COLO829 (cell line): ENCODE results near the gene ZNF823.

Experiments used
- DNase-seq: peaks from one replicate; pipeline ENCODE4 v3.0.0; 2012; ENCODE audit warnings: low spot score

The ZNF823 gene

GRCh38 chr19:11737964-11738745 is 591 bp downstream of the ZNF823 start:
- DNase-seq = no peak

- DNase-seq = no peak
These were observed 2.0 kb downstream of the ZNF823 start for GRCh38 chr19:11736696-11737095.

- DNase-seq = no peak
These were observed 3.4 kb downstream of the ZNF823 start for GRCh38 chr19:11735375-11735774.

DNA sequence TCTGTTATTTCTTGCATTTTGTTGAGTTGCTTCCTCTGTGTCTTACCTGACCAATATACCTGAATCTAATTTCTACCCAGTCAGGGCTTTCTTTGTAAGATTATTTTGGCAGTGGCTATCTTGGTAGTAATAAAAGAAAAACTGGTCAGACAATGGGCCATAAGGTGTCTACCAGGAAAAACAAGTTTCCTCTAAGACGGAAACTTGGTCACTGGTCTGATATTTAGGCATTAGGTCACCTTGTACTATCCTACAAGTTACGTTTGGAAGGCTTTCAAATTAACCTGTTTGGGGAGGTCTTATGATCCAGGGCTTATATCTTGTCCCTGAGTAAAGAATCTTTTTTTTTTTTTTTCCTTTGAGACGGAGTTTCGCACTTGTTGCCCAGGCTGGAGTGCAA is 9.2 kb downstream of the ZNF823 start:
- DNase-seq = no peak

- no peak for DNase-seq
These were observed 16.3 kb downstream of the ZNF823 start for GRCh38 chr19:11722414-11722813.

DNA sequence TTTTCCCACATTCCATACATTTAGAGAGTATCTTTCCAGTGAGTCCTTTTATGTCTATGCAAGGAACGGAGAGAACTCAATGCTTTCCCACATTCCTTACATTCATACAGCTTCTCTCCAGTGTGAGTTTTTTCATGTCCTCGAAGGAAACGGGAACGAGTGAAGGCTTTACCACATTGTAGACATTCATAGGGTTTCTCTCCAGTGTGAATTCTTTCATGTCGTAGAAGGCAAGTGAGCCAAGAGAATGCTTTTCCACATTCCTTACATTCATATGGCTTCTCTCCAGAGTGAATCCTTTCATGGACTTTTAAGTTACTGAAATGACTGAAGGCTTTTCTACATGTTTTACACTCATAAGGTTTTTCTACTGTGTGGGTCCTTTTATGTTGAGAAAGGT is 17.1 kb downstream of the ZNF823 start:
- DNase-seq = no peak

GRCh38 chr19:11710313-11710712 is 28.4 kb downstream of the ZNF823 start:
- DNase-seq = no peak

DNA sequence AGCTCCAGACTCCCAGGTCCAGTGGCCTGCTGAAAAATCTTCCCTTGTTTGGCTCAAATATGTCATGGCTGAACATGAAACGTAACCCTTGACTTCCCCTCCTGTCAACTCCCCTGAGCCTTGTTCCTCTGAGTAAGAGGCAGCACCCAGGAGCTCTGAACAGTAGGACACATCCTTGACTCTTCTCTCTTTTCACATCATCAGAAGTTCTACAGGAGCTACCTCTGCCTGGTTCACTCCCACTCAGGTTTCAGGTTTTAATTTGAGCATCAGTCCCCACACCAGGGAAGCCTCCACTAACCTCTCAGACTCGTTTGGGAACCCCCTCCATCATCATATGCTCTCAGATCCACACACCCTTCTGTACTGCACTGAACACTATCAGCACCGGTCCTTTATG is 30.3 kb downstream of the ZNF823 start:
- DNase-seq = no peak

- DNase-seq = no peak
These were observed 33.3 kb downstream of the ZNF823 start for GRCh38 chr19:11705474-11705873.

DNA sequence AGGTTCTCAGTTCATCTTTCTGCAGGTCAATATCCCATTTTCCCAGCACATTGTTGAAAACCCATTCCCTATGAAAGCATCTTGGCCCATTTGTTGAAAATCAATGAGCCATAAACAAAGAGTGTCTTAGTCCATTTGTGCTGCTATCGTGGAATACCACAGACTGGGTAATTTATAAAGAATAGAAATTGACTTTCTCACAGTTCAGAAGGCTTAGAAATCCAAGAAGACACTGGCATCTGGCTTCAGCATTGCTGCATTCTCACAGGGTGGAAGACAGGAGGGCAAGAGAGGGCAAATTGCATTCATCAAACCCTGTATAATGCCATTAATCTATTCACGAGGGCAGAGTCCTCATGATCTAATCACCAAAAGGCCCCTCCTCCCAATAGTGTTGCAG is 34.1 kb downstream of the ZNF823 start:
- no peak for DNase-seq

GRCh38 chr19:11699931-11700794 is 38.6 kb downstream of the ZNF823 start:
- DNase-seq = peak; percentile 17

- DNase-seq = no peak
These were observed 40.5 kb downstream of the ZNF823 start for GRCh38 chr19:11698231-11698630.

GRCh38 chr19:11697284-11697855 is 41.4 kb downstream of the ZNF823 start:
- no peak for DNase-seq

GRCh38 chr19:11694533-11695439 is 44.0 kb downstream of the ZNF823 start:
- DNase-seq = peak; percentile 84

GRCh38 chr19:11693505-11694499 is 44.9 kb downstream of the ZNF823 start:
- no peak for DNase-seq

DNA sequence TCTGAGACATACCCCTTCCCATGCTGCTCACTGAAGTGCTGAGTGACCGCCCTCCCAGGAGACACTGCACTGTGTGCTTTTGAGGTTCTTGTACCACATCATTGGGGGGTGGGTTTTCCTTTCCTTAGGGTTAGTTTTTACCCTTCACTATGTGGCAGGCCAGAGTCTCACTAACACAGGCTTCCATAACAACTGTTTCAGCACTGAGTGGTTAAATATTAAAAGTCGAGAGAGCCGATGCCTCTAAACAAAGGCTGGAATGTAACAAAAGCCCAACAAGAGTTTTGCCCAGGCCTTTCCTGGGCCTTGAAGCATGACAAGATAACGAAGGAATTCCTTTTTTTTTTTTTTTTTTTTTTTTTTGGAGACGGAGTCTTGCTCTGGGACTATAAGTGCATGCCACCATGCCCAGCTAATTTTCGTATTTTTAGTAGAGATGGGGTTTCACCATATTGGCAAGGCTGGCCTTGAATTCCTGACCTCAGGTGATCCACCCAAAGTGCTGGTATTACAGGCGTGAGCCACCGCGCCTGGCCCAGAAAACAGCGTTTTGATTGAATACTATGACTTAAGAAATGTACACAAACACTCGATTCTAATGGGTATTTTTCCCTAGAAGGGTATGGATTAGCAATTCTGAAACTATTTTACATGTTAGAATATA is 46.5 kb downstream of the ZNF823 start:
- DNase-seq = no peak

GRCh38 chr19:11685676-11686650 is 52.8 kb downstream of the ZNF823 start:
- DNase-seq = no peak

DNA sequence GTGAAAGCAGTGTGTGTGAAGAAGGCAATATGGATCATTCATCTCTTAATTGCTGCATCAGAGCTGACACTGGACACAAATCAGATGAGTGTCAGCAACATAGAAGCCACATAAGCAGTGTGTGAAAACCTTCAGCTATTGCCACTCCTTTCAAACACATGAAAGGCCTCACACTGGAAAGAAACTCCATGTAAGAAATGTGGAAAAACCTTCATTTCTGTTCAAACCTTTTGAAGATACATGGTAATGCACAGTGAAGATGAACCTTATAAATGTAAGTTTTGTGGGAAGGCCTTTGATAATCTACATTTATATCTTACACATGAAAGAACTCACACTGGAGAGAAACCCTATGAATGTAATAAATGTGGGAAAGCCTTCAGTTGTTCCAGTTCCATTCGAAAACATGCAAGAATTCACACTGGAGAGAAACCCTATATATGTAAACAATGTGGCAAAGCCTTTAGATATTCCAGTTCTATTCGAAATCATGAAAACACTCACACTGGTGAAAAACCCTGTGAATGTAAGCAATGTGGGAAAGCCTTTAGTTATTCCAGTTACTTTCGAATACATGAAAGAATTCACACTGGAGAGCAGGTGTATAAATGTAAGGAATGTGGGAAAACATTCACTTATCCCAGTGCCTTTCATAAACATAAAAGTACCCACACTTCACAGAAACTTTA is 53.6 kb downstream of the ZNF823 start:
- no peak for DNase-seq
